ENCODE data around the gene GGACT.

GGACT gene

DNA sequence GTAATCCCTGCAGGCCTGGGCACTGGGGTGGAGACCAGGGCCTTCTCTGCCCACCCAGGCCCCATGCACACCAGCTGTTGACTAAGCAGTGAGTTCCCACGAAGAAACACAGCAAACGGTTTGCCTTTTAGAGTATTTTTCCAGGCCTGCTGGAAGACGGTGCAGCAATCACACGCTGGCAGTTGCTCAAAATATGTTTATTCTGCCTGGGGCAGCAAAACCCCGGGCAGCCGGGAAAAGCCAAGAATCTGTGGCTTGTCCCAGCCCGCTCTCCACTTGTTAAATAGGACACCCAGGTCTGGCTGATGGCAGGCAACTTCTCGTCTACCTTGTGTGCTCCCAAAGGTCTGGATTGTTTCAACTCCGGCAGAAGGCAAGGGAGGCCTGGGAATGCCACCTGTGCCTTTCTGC is 40.8 kb downstream of the GGACT start:
- ATAC-seq (no peak), DNase-seq (no peak)

DNA sequence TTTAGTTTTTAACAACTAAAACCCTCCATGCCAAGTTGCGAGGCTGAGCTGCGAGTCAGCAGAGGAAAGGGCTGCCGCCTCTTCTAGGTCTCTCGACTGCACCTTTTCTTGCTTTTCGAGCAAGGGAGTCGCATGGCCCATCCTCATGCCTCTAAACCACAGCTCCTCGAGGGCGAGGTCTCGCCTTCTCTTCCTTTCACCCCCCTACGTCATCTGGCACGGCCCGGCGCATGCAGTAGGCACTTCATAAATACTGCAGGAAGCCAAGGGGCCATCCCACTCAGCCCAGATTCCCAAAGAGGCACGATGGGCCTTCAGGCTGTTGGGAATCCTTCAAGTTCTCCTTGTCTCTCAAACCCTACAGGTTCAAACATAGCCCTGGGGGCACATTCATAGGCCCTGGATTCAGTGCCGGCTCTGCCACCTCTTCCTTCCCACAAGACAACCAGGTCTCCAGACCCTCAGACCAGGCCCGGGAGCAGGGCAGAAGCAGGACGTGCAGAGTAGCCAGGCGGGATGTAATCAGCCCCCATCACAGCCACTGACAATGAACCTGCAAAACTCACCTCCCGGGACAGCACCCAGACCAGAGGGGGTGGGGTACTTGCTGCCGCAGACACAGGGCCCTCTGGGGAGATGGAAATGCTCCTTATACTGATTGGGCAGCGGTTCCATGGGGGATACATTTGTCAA is 41.7 kb downstream of the GGACT start:
- DNase-seq (no peak), ATAC-seq (no peak)

GRCh38 chr13:100545684-100546061 is 42.9 kb downstream of the GGACT start:
- no peak for DNase-seq
- no peak for ATAC-seq

GRCh38 chr13:100544866-100545683 is 43.5 kb downstream of the GGACT start:
- ATAC-seq (no peak), DNase-seq (no peak)

GRCh38 chr13:100543872-100544602 is 44.6 kb downstream of the GGACT start:
- ATAC-seq: no peak
- DNase-seq: no peak

DNA sequence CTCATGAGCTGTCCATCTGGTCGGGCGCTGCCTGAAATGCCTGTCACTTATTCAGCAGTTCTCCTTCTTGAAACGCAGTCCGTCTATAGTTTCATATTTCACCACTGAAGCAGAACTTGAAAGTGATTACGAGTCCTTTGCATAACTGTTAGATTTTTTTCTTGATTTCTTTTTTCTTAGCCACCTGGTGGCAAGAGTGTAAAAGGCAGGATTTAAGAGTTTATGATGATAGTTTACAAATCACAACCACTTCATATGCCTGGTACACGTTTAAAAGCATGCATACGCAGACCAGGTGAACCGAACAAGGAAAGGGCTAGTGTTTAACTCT is 45.8 kb downstream of the GGACT start:
- DNase-seq: no peak
- ATAC-seq: peak; percentile 57

GRCh38 chr13:100541897-100542825 is 46.4 kb downstream of the GGACT start:
- DNase-seq (no peak), ATAC-seq (no peak)

- no peak for DNase-seq
- ATAC-seq: no peak
These were observed 48.0 kb downstream of the GGACT start for GRCh38 chr13:100540621-100541020.

GRCh38 chr13:100537951-100538462 is 50.6 kb downstream of the GGACT start:
- DNase-seq (no peak), ATAC-seq (no peak)

DNA sequence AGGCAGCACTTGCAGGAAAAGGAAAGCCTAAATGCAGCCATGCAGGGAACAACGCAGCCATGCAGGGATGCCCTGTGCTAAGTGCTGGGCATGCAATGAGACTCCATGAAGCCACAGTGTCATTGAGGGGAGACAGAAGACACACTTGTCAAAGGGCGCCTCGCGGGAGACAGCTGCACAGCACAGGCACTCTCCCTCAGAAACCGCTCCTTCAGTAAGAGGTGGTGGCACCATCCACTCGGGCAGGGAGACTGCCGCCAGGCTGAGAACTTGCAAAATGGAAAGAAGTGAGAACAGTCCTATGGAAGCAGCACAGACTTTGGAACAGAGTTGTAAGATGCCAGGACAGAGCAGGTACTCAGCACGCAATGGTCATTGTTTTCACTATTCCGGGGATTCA is 51.1 kb downstream of the GGACT start:
- DNase-seq (no peak), ATAC-seq (no peak)

GRCh38 chr13:100536643-100537180 is 51.9 kb downstream of the GGACT start:
- no peak for ATAC-seq

DNA sequence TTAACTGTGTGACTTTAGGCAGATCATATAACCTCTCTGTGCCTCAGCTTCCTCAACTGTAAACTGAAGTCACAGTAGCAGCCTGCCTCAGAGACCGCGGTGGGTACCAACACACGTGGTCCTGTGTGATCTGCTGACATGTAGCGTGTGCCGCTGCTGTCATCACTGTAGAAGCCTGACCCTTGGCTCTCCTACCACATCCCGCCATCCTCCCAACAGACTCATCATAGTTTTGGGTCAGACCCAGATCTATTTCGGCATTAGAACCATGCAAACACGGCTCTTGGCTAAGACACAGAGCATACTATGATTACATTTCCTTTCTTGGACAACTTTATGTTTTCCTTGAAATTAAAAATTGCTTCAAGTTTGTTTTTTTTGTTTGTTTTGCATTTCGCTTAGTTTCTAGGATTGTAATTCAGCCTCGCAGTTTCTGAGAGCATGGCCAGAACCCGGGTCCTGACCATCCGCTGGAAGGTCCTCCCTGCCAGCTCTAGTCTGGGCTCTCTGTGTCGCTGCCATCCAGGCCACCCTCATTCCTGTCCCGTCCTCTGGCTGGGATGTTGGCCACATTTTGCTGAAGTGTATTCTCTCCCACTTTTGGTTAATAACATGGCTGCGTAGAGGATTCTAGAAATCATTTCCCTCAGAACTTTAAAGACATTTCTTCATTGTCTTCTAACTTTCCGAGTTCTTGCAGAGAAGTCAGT is 53.0 kb downstream of the GGACT start:
- ATAC-seq: no peak
- no peak for DNase-seq

More at GRCh38 chr13:100536643-100537180, 51.9 kb downstream of the GGACT start:
- DNase-seq: no peak

DNA sequence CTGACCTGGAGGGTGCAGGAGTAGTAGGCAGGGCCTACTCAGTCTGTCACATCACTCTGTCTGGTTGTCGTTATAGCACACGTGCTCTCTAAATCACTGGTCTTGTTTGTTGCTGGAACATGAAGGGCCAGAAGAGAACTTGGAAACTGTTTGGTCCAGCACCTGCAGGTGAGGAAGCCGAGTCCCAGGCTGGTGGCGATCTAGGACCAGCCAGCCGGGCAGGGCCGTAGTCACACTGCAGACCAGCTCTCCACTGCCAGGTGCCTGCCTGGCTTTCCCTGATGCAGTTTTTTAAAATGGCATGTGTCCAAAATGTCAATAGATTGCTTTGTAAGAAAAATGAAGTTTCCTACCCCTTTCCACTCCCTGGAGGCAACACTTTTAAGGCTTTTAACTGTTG is 53.7 kb downstream of the GGACT start:
- ATAC-seq (no peak), DNase-seq (no peak)

GRCh38 chr13:100534147-100534843 is 54.3 kb downstream of the GGACT start:
- ATAC-seq (no peak), DNase-seq (no peak)

DNA sequence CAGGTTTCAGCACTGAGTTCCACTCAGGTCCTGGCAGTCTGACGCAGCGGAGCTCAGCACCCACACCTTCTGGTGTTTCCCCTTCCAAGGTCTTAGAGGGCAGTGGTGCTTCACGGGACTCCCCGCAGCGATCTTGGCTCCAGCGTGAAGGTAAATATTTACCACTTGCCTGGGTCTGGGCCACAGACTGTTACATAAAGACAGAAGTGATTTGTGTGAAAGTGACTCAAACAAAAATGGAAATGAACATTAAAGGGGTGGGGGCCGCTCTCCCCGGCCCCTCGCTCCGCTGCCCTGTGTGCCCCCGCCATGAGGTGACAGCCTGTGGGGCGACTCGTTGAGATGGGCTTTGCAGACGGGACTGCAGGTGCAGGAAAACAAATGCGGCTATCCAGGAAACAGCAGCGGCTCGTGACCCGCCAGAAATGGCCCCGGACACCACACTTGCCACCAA is 55.0 kb downstream of the GGACT start:
- ATAC-seq: no peak
- DNase-seq: no peak

- DNase-seq (no peak), ATAC-seq (no peak)
These were observed 55.7 kb downstream of the GGACT start for GRCh38 chr13:100532836-100533435.

DNA sequence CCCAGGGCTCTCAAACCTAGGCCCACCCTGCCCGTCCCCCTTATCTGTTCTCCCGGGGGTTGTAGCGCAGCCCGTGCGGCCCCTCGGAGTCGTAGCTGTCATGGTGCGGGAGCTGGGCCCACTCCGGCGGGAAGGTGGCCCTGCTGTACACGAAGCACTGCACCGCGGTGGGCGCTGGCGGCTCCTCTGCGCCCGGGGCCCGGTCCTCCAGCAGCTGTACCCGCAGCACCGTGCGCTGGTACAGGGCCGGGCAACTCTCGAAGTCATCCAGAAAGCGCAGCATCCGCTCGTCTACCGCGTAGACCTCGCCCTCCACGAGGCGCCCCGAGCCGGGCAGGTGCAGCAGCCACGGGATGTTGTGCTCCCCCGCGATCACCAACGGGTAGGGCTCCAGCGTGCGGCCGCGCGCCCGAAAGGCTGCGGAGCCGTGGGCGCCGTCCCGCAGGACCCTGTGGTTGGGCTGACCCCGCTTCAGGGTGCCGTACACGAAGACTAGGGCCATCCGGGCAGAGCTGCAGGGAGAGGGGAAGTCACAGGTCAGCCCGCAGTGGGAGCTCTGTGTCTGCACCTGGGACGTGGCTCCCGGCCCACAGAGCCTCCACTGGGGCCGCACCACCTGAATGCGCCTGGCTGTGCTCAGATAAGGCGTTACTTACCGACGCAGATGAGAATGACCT is 56.4 kb downstream of the GGACT start:
- ATAC-seq (no peak), DNase-seq (no peak)

GRCh38 chr13:100530671-100531213 is 57.8 kb downstream of the GGACT start:
- DNase-seq (no peak), ATAC-seq (no peak)
